Astrocyte (in vitro differentiated cells and primary cell): Measurements from ENCODE around the gene ABCC1. TPM values are rescaled to one million over a fixed set of nuclear protein-coding genes. Genes with fewer than 3 reads are reported as not detected.
A peak's percentile ranks its signal among the peaks of the same experiment; 100 is the strongest.

Experiments
- DNase-seq: peaks from one replicate; pipeline ENCODE4 v3.0.0-alpha.2; 2010; ENCODE audit warnings: low read depth
- FAIRE-seq: peaks from 2 replicates; lab custom pipeline; 2011; peaks lifted over from hg19 to GRCh38; lab: Jason Lieb, UNC
- H2AFZ ChIP-seq: 2 replicates; pipeline ENCODE4 v1.6.0; 2012; ENCODE audit warnings: low read depth, low read length, inconsistent platforms
- H3K27ac ChIP-seq: 2 replicates; pipeline ENCODE4 v1.5.1; 2011; ENCODE audit warnings: low read depth, low read length, inconsistent platforms
- H3K27me3 ChIP-seq: 2 replicates; pipeline ENCODE4 v1.6.0; 2011; ENCODE audit warnings: low read length, inconsistent platforms; ENCODE audit not compliant: insufficient read depth
- H3K36me3 ChIP-seq: 2 replicates; pipeline ENCODE4 v1.5.1; 2011; ENCODE audit warnings: low read length, inconsistent platforms; ENCODE audit not compliant: insufficient read depth
- H3K4me1 ChIP-seq: 2 replicates; pipeline ENCODE4 v1.5.1; 2011; ENCODE audit warnings: low read length, inconsistent platforms; ENCODE audit not compliant: insufficient read depth
- H3K4me2 ChIP-seq: 2 replicates; pipeline ENCODE4 v1.6.0; 2012; ENCODE audit warnings: low read length, inconsistent platforms
- H3K4me3 ChIP-seq: 2 replicates; pipeline ENCODE4 v1.5.1; 2011; ENCODE audit warnings: low read depth, mild to moderate bottlenecking, low read length, inconsistent platforms; ENCODE audit not compliant: insufficient read depth
- H3K79me2 ChIP-seq: 2 replicates; pipeline ENCODE4 v1.6.0; 2012; ENCODE audit warnings: mild to moderate bottlenecking, low read length, inconsistent platforms; ENCODE audit not compliant: insufficient read depth
- H3K9ac ChIP-seq: 2 replicates; pipeline ENCODE4 v1.6.0; 2012; ENCODE audit warnings: mild to moderate bottlenecking, low read length, inconsistent platforms
- H3K9me3 ChIP-seq: 2 replicates; pipeline ENCODE4 v1.5.1; 2012; ENCODE audit warnings: low read depth, mild to moderate bottlenecking, low read length, inconsistent platforms; ENCODE audit not compliant: insufficient read depth
- H4K20me1 ChIP-seq: 2 replicates; pipeline ENCODE4 v1.6.0; 2012; ENCODE audit warnings: low read length, inconsistent platforms; ENCODE audit not compliant: insufficient read depth
- H3K27ac Mint-ChIP-seq: one replicate; pipeline ENCODE4 v1.8.0; 2021; ENCODE audit warnings: mild to moderate bottlenecking, mixed read lengths; ENCODE audit not compliant: unreplicated experiment
- H3K27me3 Mint-ChIP-seq: one replicate; pipeline ENCODE4 v1.8.0; 2021; ENCODE audit warnings: low read depth, mixed read lengths; ENCODE audit not compliant: unreplicated experiment
- H3K36me3 Mint-ChIP-seq: one replicate; pipeline ENCODE4 v1.8.0; 2021; ENCODE audit warnings: low read depth, mixed read lengths; ENCODE audit not compliant: unreplicated experiment
- H3K4me1 Mint-ChIP-seq: one replicate; pipeline ENCODE4 v1.8.0; 2021; ENCODE audit warnings: low read depth, mixed read lengths; ENCODE audit not compliant: unreplicated experiment
- H3K4me3 Mint-ChIP-seq: one replicate; pipeline ENCODE4 v1.8.0; 2021; ENCODE audit warnings: mild to moderate bottlenecking, moderate library complexity, mixed read lengths; ENCODE audit not compliant: unreplicated experiment
- H3K9me3 Mint-ChIP-seq: one replicate; pipeline ENCODE4 v1.8.0; 2021; ENCODE audit warnings: mild to moderate bottlenecking, mixed read lengths; ENCODE audit not compliant: unreplicated experiment
- EZH2 ChIP-seq: IDR thresholded peaks from 2 replicates; pipeline ENCODE4 v1.6.1; 2012; ENCODE audit warnings: mild to moderate bottlenecking, low read length, inconsistent platforms; ENCODE audit not compliant: insufficient read depth
- total RNA-seq: library from RNA; stranded (reverse); gene quantifications from 2 replicates; pipeline ENCODE4 v1.2.1, GENCODE V29; 2021
- TF ChIP-seq, protein P1 (sequence below): IDR thresholded peaks from 2 replicates; pipeline ENCODE4 v1.5.1; 2011; ENCODE audit warnings: low read depth, mild to moderate bottlenecking, inconsistent platforms, low read length, moderate library complexity; ENCODE audit not compliant: insufficient read depth

The ABCC1 gene
- total RNA-seq, 1 donor from 2014 or later = 42.1 TPM

- Mint-ChIP-seq H3K36me3 (peaks cover 28% of the 10 kb centered on the region), H3K9me3 (no peaks in the 10 kb centered on the region), H3K4me1 (peaks cover 3% of the 10 kb centered on the region), H3K27ac (no peak overlapping the region), H3K4me3 (no peak overlapping the region), H3K27me3 (no peaks in the 10 kb centered on the region)
- no peak overlapping the region for H3K4me2 ChIP-seq
- H3K9ac ChIP-seq = no peak overlapping the region
- H3K36me3 ChIP-seq = peaks cover 5% of the 10 kb centered on the region
- no peak for TF ChIP-seq EZH2
- TF ChIP-seq, protein P1, sequence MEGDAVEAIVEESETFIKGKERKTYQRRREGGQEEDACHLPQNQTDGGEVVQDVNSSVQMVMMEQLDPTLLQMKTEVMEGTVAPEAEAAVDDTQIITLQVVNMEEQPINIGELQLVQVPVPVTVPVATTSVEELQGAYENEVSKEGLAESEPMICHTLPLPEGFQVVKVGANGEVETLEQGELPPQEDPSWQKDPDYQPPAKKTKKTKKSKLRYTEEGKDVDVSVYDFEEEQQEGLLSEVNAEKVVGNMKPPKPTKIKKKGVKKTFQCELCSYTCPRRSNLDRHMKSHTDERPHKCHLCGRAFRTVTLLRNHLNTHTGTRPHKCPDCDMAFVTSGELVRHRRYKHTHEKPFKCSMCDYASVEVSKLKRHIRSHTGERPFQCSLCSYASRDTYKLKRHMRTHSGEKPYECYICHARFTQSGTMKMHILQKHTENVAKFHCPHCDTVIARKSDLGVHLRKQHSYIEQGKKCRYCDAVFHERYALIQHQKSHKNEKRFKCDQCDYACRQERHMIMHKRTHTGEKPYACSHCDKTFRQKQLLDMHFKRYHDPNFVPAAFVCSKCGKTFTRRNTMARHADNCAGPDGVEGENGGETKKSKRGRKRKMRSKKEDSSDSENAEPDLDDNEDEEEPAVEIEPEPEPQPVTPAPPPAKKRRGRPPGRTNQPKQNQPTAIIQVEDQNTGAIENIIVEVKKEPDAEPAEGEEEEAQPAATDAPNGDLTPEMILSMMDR = no peak
- H4K20me1 ChIP-seq = peaks cover 22% of the 10 kb centered on the region
- H3K27ac ChIP-seq = no peak overlapping the region
- FAIRE-seq (no peak), DNase-seq (no peak)
- H3K4me1 ChIP-seq = no peaks in the 10 kb centered on the region
- H3K9me3 ChIP-seq = no peaks in the 10 kb centered on the region
- H3K27me3 ChIP-seq = no peaks in the 10 kb centered on the region
- H3K4me3 ChIP-seq = no peak overlapping the region
- H3K79me2 ChIP-seq = peaks cover 3% of the 10 kb centered on the region
- H2AFZ ChIP-seq = no peak overlapping the region
Measured at GRCh38 chr16:16064874-16065384, 115.5 kb downstream of the ABCC1 start.

GRCh38 chr16:16067127-16067526 lies 117.7 kb downstream of the ABCC1 start:
- peaks cover 8% of the 10 kb centered on the region for H3K4me1 ChIP-seq
- no peak overlapping the region for H3K4me2 ChIP-seq
- H3K27me3 Mint-ChIP-seq = no peaks in the 10 kb centered on the region
- no peak for TF ChIP-seq EZH2
- TF ChIP-seq, protein P1 = no peak
- no peak for FAIRE-seq
- H3K36me3 Mint-ChIP-seq = peaks cover 25% of the 10 kb centered on the region
- peaks cover 26% of the 10 kb centered on the region for H4K20me1 ChIP-seq
- no peaks in the 10 kb centered on the region for H3K27me3 ChIP-seq
- no peaks in the 10 kb centered on the region for H3K9me3 Mint-ChIP-seq
- H3K9ac ChIP-seq = no peak overlapping the region
- peaks cover 11% of the 10 kb centered on the region for H3K4me1 Mint-ChIP-seq
- no peak overlapping the region for H3K27ac Mint-ChIP-seq
- H3K4me3 Mint-ChIP-seq = no peak overlapping the region
- H3K36me3 ChIP-seq = no peaks in the 10 kb centered on the region
- DNase-seq = peak; percentile 73
- H3K79me2 ChIP-seq = peaks cover 3% of the 10 kb centered on the region
- no peak overlapping the region for H3K4me3 ChIP-seq
- H2AFZ ChIP-seq = no peak overlapping the region
- H3K9me3 ChIP-seq = no peaks in the 10 kb centered on the region
- H3K27ac ChIP-seq = no peak overlapping the region

DNA sequence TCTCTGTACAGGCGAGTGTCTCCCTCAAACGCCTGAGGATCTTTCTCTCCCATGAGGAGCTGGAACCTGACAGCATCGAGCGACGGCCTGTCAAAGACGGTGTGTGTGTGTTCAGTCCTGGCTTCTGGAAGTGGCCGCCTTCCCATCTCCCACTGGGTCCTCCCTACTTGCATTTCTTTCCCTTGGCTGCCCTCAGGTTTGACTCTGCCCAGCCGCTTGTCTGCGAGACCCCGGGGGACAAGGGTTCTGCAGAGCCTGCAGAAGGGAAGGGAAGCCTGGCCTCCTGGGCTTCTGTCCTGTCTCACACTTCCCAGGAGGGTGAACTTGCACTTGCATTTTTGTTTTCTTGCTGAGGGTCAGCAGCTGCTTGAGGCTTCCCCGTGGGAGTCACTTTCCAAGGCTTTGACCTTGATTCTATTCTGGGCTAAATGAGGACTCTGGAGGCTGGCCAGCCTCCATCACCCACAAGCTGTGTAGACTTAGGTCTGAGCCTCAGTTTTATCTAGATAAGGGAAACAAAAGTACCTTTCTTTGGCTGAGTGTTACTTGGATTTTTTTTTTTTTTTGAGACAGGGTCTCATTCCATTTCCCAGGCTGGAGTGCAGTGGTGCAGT lies 122.3 kb downstream of the ABCC1 start:
- TF ChIP-seq, protein P1 = no peak
- no peak for TF ChIP-seq EZH2
- no peaks in the 10 kb centered on the region for H3K27me3 Mint-ChIP-seq
- Histone ChIP-seq H3K9me3 (peaks cover 5% of the 10 kb centered on the region), H3K36me3 (peaks cover 12% of the 10 kb centered on the region), H3K4me3 (no peak overlapping the region), H3K27me3 (no peaks in the 10 kb centered on the region), H3K4me1 (peaks cover 36% of the 10 kb centered on the region), H3K27ac (no peak overlapping the region), H3K9ac (no peak overlapping the region), H3K4me2 (peak overlapping the region; percentile 23), H3K79me2 (no peaks in the 10 kb centered on the region), H4K20me1 (peaks cover 8% of the 10 kb centered on the region), H2AFZ (no peak overlapping the region)
- H3K4me3 Mint-ChIP-seq = no peak overlapping the region
- peaks cover 29% of the 10 kb centered on the region for H3K4me1 Mint-ChIP-seq
- peak overlapping the region; percentile 58 for H3K27ac Mint-ChIP-seq
- peak; percentile 76 for DNase-seq
- no peak for FAIRE-seq
- peaks cover 20% of the 10 kb centered on the region for H3K36me3 Mint-ChIP-seq
- no peaks in the 10 kb centered on the region for H3K9me3 Mint-ChIP-seq
